GM23338 (cell line): ENCODE results near the gene UBE2QL1. TPM values are rescaled to one million over a fixed set of nuclear protein-coding genes. Genes with fewer than 3 reads are reported as not detected.

ENCODE experiments used
- ATAC-seq: fragments of 200-7000 bp; cut with Tn5 transposase; 3 replicates; pipeline ENCODE4 v1.9.1; 2020
- DNase-seq: peaks from one replicate; pipeline ENCODE4 v3.0.0-alpha.2; 2015; ENCODE audit warnings: low spot score
- H2AFZ ChIP-seq: fragments of 200-600 bp; sonication (generic); 2 replicates; pipeline ENCODE4 v1.8.0; 2016; ENCODE audit warnings: antibody characterized with exemption, mild to moderate bottlenecking, moderate library complexity
- H3F3A ChIP-seq: fragments of 200-600 bp; sonication (generic); replicated peaks from 2 replicates; pipeline ENCODE4 v1.8.0; 2017; ENCODE audit warnings: antibody characterized with exemption, mixed run types, low read depth
- H3K27ac ChIP-seq: fragments of 200-600 bp; sonication (generic); 2 replicates; pipeline ENCODE4 v1.6.1; 2016; ENCODE audit warnings: low read depth
- H3K27me3 ChIP-seq: fragments of 200-600 bp; sonication (generic); 2 replicates; pipeline ENCODE4 v1.8.0; 2016; ENCODE audit warnings: mild to moderate bottlenecking, mixed run types, moderate library complexity; ENCODE audit not compliant: insufficient read depth
- H3K36me3 ChIP-seq: fragments of 200-600 bp; sonication (generic); 2 replicates; pipeline ENCODE4 v1.8.0; 2016; ENCODE audit warnings: mild to moderate bottlenecking; ENCODE audit not compliant: insufficient read depth
- H3K4me1 ChIP-seq: fragments of 200-600 bp; sonication (generic); 2 replicates; pipeline ENCODE4 v1.8.0; 2016; ENCODE audit warnings: mild to moderate bottlenecking, moderate library complexity; ENCODE audit not compliant: insufficient read depth
- H3K4me2 ChIP-seq: fragments of 200-600 bp; sonication (generic); 2 replicates; pipeline ENCODE4 v1.7.1; 2017; ENCODE audit warnings: mixed run types
- H3K4me3 ChIP-seq: fragments of 200-600 bp; sonication (generic); 2 replicates; pipeline ENCODE4 v1.6.1; 2016; ENCODE audit warnings: mixed run types
- H3K79me2 ChIP-seq: fragments of 200-600 bp; sonication (generic); replicated peaks from 2 replicates; pipeline ENCODE4 v1.8.0; 2017; ENCODE audit warnings: mild to moderate bottlenecking; ENCODE audit not compliant: insufficient read depth
- H3K9me2 ChIP-seq: fragments of 200-600 bp; sonication (generic); 2 replicates; pipeline ENCODE4 v1.8.0; 2017; ENCODE audit not compliant: insufficient read depth
- H4K20me1 ChIP-seq: fragments of 200-600 bp; sonication (generic); replicated peaks from 2 replicates; pipeline ENCODE4 v1.8.0; 2017; ENCODE audit warnings: mild to moderate bottlenecking; ENCODE audit not compliant: insufficient read depth
- H3K27ac Mint-ChIP-seq: 2 replicates; pipeline ENCODE4 v1.8.0; 2020; ENCODE audit warnings: inconsistent platforms, mild to moderate bottlenecking, moderate library complexity, mixed read lengths
- H3K27me3 Mint-ChIP-seq: 3 replicates; pipeline ENCODE4 v1.8.0; 2022; ENCODE audit warnings: low read depth, mild to moderate bottlenecking, moderate library complexity, mixed read lengths, inconsistent platforms; ENCODE audit not compliant: insufficient read depth, poor library complexity
- H3K36me3 Mint-ChIP-seq: 3 replicates; pipeline ENCODE4 v1.8.0; 2021; ENCODE audit warnings: low read depth, mild to moderate bottlenecking, inconsistent platforms, moderate library complexity, mixed read lengths
- H3K4me1 Mint-ChIP-seq: 3 replicates; pipeline ENCODE4 v1.8.0; 2020; ENCODE audit warnings: mild to moderate bottlenecking, inconsistent platforms, mixed read lengths
- H3K4me3 Mint-ChIP-seq: 3 replicates; pipeline ENCODE4 v1.8.0; 2021; ENCODE audit warnings: moderate library complexity, mild to moderate bottlenecking, inconsistent platforms, mixed read lengths
- H3K9me3 Mint-ChIP-seq: 3 replicates; pipeline ENCODE4 v1.8.0; 2020; ENCODE audit warnings: moderate library complexity, mild to moderate bottlenecking, inconsistent platforms, mixed read lengths
- CREB1 ChIP-seq: fragments of 250-450 bp; sonication (Bioruptor Pico); IDR thresholded peaks from 2 replicates; pipeline ENCODE4 v1.5.0; 2020; ENCODE audit warnings: low read depth, mild to moderate bottlenecking, moderate library complexity
- CTCF ChIP-seq, 2 experiments: fragments of 200-600 bp in 1 of 2; sonication (generic) in 1 of 2; conservative IDR thresholded peaks; 2 replicates each; pipeline versions ENCODE4 v1.5.1 to v1.6.1; 2016 to 2017; ENCODE audit warnings: antibody characterized with exemption in 2 of 2, low read depth in 2 of 2, mild to moderate bottlenecking in 2 of 2, moderate library complexity in 1 of 2
- EZH2 ChIP-seq: fragments of 200-600 bp; sonication (generic); IDR thresholded peaks from one replicate; pipeline ENCODE4 v1.8.0; 2017; ENCODE audit warnings: antibody characterized with exemption, mild to moderate bottlenecking, low read depth; ENCODE audit not compliant: unreplicated experiment
- JUNB ChIP-seq: IDR thresholded peaks from one replicate; pipeline ENCODE4 v1.6.1; 2016; ENCODE audit warnings: antibody characterized with exemption; ENCODE audit not compliant: unreplicated experiment
- NANOG ChIP-seq: IDR thresholded peaks from 2 replicates; pipeline ENCODE4 v1.6.1; 2016; ENCODE audit warnings: antibody characterized with exemption, borderline replicate concordance
- REST ChIP-seq: IDR thresholded peaks from one replicate; pipeline ENCODE4 v1.6.1; 2018; ENCODE audit warnings: antibody characterized with exemption; ENCODE audit not compliant: unreplicated experiment
- ZNF114 ChIP-seq: fragments of 250-450 bp; sonication (Bioruptor Pico); IDR thresholded peaks from 2 replicates; pipeline ENCODE4 v1.5.0; 2020; ENCODE audit warnings: mild to moderate bottlenecking, moderate library complexity
- ZNF331 ChIP-seq: fragments of 250-450 bp; sonication (Bioruptor Pico); IDR thresholded peaks from 2 replicates; pipeline ENCODE4 v1.5.0; 2020; ENCODE audit warnings: low read depth, mild to moderate bottlenecking, moderate library complexity
- polyA plus RNA-seq: library from polyadenylated mRNA; unstranded; fragments of >200 nt; fragmentation: Nextera tagmentation; extraction: Ambion mirVana; gene quantifications from 2 replicates; pipeline ENCODE4 v1.2.1, GENCODE V29; 2016
- total RNA-seq: library from RNA; depleted of rRNA; stranded (reverse); fragments of >200 nt; shearing (Covaris generic); gene quantifications from 2 replicates; pipeline ENCODE4 v1.2.3, GENCODE V29; 2014

Gene UBE2QL1
- total and polyA plus RNA-seq, 2 experiments from 2014 or later = 0.40 to 0.83 TPM

- TF ChIP-seq JUNB (no peak), ZNF331 (CRISPR knock-in tag) (no peak)
Measured at GRCh38 chr5:6505783-6506557, 57.3 kb downstream of the UBE2QL1 start (continued).

GRCh38 chr5:6506611-6507010 is 58.0 kb downstream of the UBE2QL1 start:
- Mint-ChIP-seq H3K36me3 (no peaks in the 10 kb centered on the region), H3K4me1 (no peaks in the 10 kb centered on the region; the same call in 2 of the 3 replicates), H3K9me3 (no peaks in the 10 kb centered on the region; the same call in 2 of the 3 replicates), H3K4me3 (no peak overlapping the region), H3K27me3 (peaks cover 9% of the 10 kb centered on the region), H3K27ac (no peak overlapping the region)
- Histone ChIP-seq H3K27ac (no peak overlapping the region), H4K20me1 (no peaks in the 10 kb centered on the region), H3K36me3 (no peaks in the 10 kb centered on the region), H3K27me3 (no peaks in the 10 kb centered on the region), H3K79me2 (no peaks in the 10 kb centered on the region), H3K4me2 (no peak overlapping the region), H3F3A (no peaks in the 10 kb centered on the region), H3K9me2 (no peaks in the 10 kb centered on the region; the same call in 1 of the 2 replicates), H3K4me1 (no peaks in the 10 kb centered on the region), H2AFZ (no peak overlapping the region), H3K4me3 (no peak overlapping the region)
- DNase-seq = no peak
- no peak for ATAC-seq
- TF ChIP-seq ZNF331 (CRISPR knock-in tag) (no peak), CTCF (conservative IDR thresholded peaks at IDR 0.05; ENCODE audit: low read depth in 2 of 2) (no peak), EZH2 (no peak), NANOG (no peak), CREB1 (no peak), REST (no peak), ZNF114 (CRISPR knock-in tag) (no peak)
